Panc1 (cell line): ENCODE measurements around the gene VSIG2. TPM values are rescaled to one million over a fixed set of nuclear protein-coding genes. Genes with fewer than 3 reads are reported as not detected.
A peak's percentile ranks its signal among the peaks of the same experiment; 100 is the strongest.

Experiments
- ATAC-seq: fragments of 200-7000 bp; cut with Tn5 transposase; 2 replicates; pipeline ENCODE4 v1.9.1; 2020; ENCODE audit warnings: mild to moderate bottlenecking, moderate library complexity
- BruUV-seq: library from RNA; stranded (reverse); fragments of 400-500 nt; replicated peaks from 2 replicates; lab custom pipeline; 2021; lab: Mats Ljungman, UMichigan
- CTCF ChIA-PET: fragments of 300-600 bp; sonication (Branson Sonifier 250); formaldehyde crosslinking; loops from one replicate; lab custom pipeline; 2022; ENCODE audit warnings: antibody characterized with exemption; lab: Charles Lee
- POLR2A ChIA-PET: fragments of 300-600 bp; sonication (Branson Sonifier 250); formaldehyde crosslinking; loops from one replicate; lab custom pipeline; 2022; ENCODE audit warnings: antibody characterized with exemption; lab: Charles Lee
- DNase-seq: peaks from one replicate; pipeline ENCODE4 v3.0.0-alpha.2; 2010; ENCODE audit warnings: low read depth, low spot score
- H3K27ac ChIP-seq: 2 replicates; pipeline ENCODE4 v1.5.1; 2011; ENCODE audit warnings: mild to moderate bottlenecking, low read length, inconsistent platforms
- H3K27me3 ChIP-seq: fragments of 200-500 bp; sonication (Bioruptor generic); 2 replicates; pipeline ENCODE4 v1.6.0; 2014; ENCODE audit warnings: low read length, inconsistent platforms; ENCODE audit not compliant: control insufficient read depth, insufficient read depth
- H3K36me3 ChIP-seq: fragments of 200-500 bp; sonication (Bioruptor generic); 2 replicates; pipeline ENCODE4 v1.5.1; 2014; ENCODE audit warnings: inconsistent platforms, mild to moderate bottlenecking, low read length, moderate library complexity; ENCODE audit not compliant: control insufficient read depth, insufficient read depth
- H3K4me1 ChIP-seq: 2 replicates; pipeline ENCODE4 v1.5.1; 2011; ENCODE audit warnings: inconsistent platforms, mild to moderate bottlenecking, low read length, moderate library complexity; ENCODE audit not compliant: control insufficient read depth, insufficient read depth
- H3K4me3 ChIP-seq, 2 experiments: 2 replicates each; pipeline ENCODE4 v1.5.1; 2011 to 2012; ENCODE audit warnings: low read depth in 2 of 2, low read length in 2 of 2, mild to moderate bottlenecking in 2 of 2, inconsistent platforms in 1 of 2, moderate library complexity in 1 of 2
- H3K9me3 ChIP-seq: fragments of 200-500 bp; sonication (Bioruptor generic); 2 replicates; pipeline ENCODE4 v1.5.1; 2014; ENCODE audit warnings: low read depth, mild to moderate bottlenecking, inconsistent platforms, low read length, moderate library complexity; ENCODE audit not compliant: control insufficient read depth, insufficient read depth
- POLR2AphosphoS5 ChIP-seq: IDR thresholded peaks from 2 replicates; pipeline ENCODE4 v1.6.1; 2012; ENCODE audit warnings: mild to moderate bottlenecking, low read depth, low read length, moderate library complexity
- SIN3A ChIP-seq: IDR thresholded peaks from 2 replicates; pipeline ENCODE4 v1.6.1; 2012; ENCODE audit warnings: low read depth, mild to moderate bottlenecking, low read length, moderate library complexity, borderline replicate concordance; ENCODE audit not compliant: insufficient read depth
- TCF7L2 ChIP-seq: IDR thresholded peaks from 2 replicates; pipeline ENCODE4 v1.6.1; 2011; ENCODE audit warnings: mild to moderate bottlenecking, low read depth, low read length, inconsistent platforms
- in situ Hi-C: cut with HindIII; loops from 2 replicates; pipeline ENCODE4 v1.10.0; 2016; ENCODE audit warnings: low sequenced_read_pairs, low pct_unique_long_range_greater_than_20kb
- intact Hi-C: fragments of 100-400 bp; cut with micrococcal nuclease; formaldehyde crosslinking; loops from one replicate; pipeline ENCODE4 v1.10.0; 2022; ENCODE audit not compliant: unreplicated experiment
- total RNA-seq: library from RNA; stranded (reverse); gene quantifications from one replicate; pipeline ENCODE4 v1.2.1, GENCODE V29; 2021; ENCODE audit not compliant: unreplicated experiment
- TF ChIP-seq, protein P1 (sequence below), 2 experiments: IDR thresholded peaks; 2 replicates each; pipeline ENCODE4 v1.6.1; 2011 to 2012; ENCODE audit warnings: low read depth in 2 of 2, control low read depth in 1 of 2, low read length in 1 of 2, mild to moderate bottlenecking in 1 of 2, moderate library complexity in 1 of 2; ENCODE audit not compliant: insufficient read depth in 1 of 2
- TF ChIP-seq, protein P2 (sequence below): fragments of 450-650 bp; IDR thresholded peaks from 2 replicates; pipeline ENCODE4 v1.5.1; 2017; ENCODE audit warnings: mild to moderate bottlenecking

The VSIG2 gene
- total RNA-seq, 1 experiment from 2014 or later, result not detected

DNA sequence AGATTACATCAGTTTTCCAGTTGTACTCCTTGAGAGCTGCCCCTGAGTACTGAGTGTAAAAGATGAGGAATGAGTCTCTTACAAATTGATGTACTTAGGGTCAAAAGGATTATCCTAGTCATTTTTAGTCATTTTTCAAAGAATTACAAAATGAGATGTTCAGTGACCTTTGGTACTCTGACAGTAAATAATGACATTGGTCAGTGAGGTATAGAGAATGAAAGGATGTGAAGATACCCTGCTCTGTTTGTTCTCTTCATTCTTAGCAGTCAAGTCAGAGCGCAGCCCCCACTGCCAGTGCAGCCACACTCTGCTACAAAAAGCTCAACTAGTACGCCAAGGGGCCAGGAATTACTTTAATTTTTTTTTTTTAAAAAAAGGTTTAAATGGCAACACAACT lies 14.1 kb upstream of the VSIG2 start:
- TF ChIP-seq, protein P1, sequence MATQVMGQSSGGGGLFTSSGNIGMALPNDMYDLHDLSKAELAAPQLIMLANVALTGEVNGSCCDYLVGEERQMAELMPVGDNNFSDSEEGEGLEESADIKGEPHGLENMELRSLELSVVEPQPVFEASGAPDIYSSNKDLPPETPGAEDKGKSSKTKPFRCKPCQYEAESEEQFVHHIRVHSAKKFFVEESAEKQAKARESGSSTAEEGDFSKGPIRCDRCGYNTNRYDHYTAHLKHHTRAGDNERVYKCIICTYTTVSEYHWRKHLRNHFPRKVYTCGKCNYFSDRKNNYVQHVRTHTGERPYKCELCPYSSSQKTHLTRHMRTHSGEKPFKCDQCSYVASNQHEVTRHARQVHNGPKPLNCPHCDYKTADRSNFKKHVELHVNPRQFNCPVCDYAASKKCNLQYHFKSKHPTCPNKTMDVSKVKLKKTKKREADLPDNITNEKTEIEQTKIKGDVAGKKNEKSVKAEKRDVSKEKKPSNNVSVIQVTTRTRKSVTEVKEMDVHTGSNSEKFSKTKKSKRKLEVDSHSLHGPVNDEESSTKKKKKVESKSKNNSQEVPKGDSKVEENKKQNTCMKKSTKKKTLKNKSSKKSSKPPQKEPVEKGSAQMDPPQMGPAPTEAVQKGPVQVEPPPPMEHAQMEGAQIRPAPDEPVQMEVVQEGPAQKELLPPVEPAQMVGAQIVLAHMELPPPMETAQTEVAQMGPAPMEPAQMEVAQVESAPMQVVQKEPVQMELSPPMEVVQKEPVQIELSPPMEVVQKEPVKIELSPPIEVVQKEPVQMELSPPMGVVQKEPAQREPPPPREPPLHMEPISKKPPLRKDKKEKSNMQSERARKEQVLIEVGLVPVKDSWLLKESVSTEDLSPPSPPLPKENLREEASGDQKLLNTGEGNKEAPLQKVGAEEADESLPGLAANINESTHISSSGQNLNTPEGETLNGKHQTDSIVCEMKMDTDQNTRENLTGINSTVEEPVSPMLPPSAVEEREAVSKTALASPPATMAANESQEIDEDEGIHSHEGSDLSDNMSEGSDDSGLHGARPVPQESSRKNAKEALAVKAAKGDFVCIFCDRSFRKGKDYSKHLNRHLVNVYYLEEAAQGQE (IDR thresholded peaks at IDR 0.05; ENCODE audit: insufficient read depth in 1 of 2, low read depth in 2 of 2, low read length in 1 of 2), result no peak
- no peak for TF ChIP-seq TCF7L2
- TF ChIP-seq SIN3A, result no peak
- TF ChIP-seq POLR2AphosphoS5, result no peak
- TF ChIP-seq, protein P2, sequence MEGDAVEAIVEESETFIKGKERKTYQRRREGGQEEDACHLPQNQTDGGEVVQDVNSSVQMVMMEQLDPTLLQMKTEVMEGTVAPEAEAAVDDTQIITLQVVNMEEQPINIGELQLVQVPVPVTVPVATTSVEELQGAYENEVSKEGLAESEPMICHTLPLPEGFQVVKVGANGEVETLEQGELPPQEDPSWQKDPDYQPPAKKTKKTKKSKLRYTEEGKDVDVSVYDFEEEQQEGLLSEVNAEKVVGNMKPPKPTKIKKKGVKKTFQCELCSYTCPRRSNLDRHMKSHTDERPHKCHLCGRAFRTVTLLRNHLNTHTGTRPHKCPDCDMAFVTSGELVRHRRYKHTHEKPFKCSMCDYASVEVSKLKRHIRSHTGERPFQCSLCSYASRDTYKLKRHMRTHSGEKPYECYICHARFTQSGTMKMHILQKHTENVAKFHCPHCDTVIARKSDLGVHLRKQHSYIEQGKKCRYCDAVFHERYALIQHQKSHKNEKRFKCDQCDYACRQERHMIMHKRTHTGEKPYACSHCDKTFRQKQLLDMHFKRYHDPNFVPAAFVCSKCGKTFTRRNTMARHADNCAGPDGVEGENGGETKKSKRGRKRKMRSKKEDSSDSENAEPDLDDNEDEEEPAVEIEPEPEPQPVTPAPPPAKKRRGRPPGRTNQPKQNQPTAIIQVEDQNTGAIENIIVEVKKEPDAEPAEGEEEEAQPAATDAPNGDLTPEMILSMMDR, result no peak
- CTCF ChIA-PET, result interaction anchor here (0.6 to 0.8 kb wide), 3 partner anchors 17 to 97 kb away, joined by 3 to 7 read pairs (median 4); no protein-coding TSS in a partner anchor
- no peak overlapping the region for H3K27ac ChIP-seq
- H3K4me1 ChIP-seq, result peaks cover 3% of the 10 kb centered on the region; the same call in 1 of the 2 replicates
- no peaks in the 10 kb centered on the region for H3K9me3 ChIP-seq
- BruUV-seq, result no TSS peak
- no peak overlapping the region for H3K4me3 ChIP-seq
- intact Hi-C loops, result no loop called here
- POLR2A ChIA-PET, result interaction anchor here (0.7 kb wide), 1 partner anchor 97 kb away, joined by 5 read pairs; no protein-coding TSS in a partner anchor
- in situ Hi-C loops, result no loop called here
- no peaks in the 10 kb centered on the region for H3K27me3 ChIP-seq
- no peak for DNase-seq
- H3K36me3 ChIP-seq, result peaks cover 3% of the 10 kb centered on the region
- ATAC-seq, result no peak

DNA sequence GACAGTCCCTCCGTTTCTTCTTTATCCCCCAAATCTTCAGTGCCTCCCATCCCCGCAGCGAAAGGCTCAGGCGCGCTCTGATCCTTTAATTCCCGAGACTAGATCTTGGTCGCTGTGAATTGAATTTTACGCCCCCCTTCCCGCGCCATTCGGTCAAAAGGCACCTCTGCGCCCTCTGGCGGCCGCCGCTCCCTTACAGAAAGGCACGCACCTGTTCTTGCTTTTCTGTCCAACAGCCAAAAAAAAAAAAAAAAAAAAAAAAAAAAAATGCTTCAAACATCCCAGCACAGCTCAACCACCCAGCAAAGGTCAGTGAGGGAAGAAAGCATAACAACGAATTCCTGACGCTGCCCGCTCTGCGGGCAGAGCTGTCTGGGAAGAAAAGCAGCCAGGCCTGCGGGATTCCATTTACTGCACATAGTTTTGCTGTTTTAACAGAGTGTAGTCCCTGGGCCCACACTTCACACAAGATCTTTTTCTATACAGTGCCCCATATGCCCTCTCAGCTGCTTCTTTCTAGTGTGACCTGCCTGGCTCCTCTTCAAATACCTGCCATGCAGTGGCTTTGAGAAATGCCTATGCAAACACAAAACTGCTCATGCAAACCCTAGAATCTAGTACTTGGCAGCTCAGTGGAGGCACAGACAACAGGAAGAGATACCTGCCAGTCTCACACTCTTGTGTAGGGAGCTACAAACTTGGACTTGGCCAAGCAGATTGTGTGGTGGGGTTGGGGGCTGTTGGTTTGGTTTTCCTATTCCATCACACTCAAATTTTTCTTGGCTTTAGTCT lies 11.3 kb upstream of the VSIG2 start:
- ATAC-seq (peak; percentile 67), DNase-seq (no peak)
- CTCF ChIA-PET, result interaction anchor here (0.6 to 1.3 kb wide), 14 partner anchors 10 to 1184 kb away, joined by 3 to 14 read pairs (median 4); partner anchors contain the start of gene NRGN
- intact Hi-C loops, result loop anchor here (1.0 to 5.0 kb wide), 3 partner anchors 34 to 94 kb away; no protein-coding TSS in a partner anchor
- no TSS peak for BruUV-seq
- Histone ChIP-seq H3K27me3 (no peaks in the 10 kb centered on the region), H3K4me1 (peaks cover 3% of the 10 kb centered on the region; the same call in 1 of the 2 replicates), H3K9me3 (no peaks in the 10 kb centered on the region), H3K4me3 (peak overlapping the region; percentile 59 to 88), H3K36me3 (peaks cover 3% of the 10 kb centered on the region), H3K27ac (peak overlapping the region; percentile 37; the same call in 1 of the 2 replicates)
- TF ChIP-seq, protein P2, result peak; percentile 96
- no peak for TF ChIP-seq POLR2AphosphoS5
- in situ Hi-C loops, result no loop called here
- POLR2A ChIA-PET, result interaction anchor here (0.6 kb wide), 2 partner anchors 176 to 1173 kb away, joined by 5 to 16 read pairs; no protein-coding TSS in a partner anchor
